WTC11 (cell line): ENCODE measurements around the gene MUC3A. TPM values are rescaled to one million over a fixed set of nuclear protein-coding genes. Genes with fewer than 3 reads are reported as not detected.

ENCODE experiments used
- ATAC-seq: fragments of 200-7000 bp; cut with Tn5 transposase; 2 replicates; pipeline ENCODE4 v1.10.0; 2021; ENCODE audit warnings: mild to moderate bottlenecking, moderate library complexity
- CTCF ChIA-PET: fragments of 300-600 bp; sonication (Branson Sonifier 250); formaldehyde crosslinking; loops from one replicate; lab custom pipeline; 2021; ENCODE audit warnings: antibody characterized with exemption; lab: Charles Lee
- POLR2A ChIA-PET: fragments of 350-600 bp; sonication (Branson Sonifier 250); formaldehyde crosslinking; loops from one replicate; lab custom pipeline; 2021; ENCODE audit warnings: antibody characterized with exemption; lab: Charles Lee
- DNase-seq: peaks from one replicate; pipeline ENCODE4 v3.0.0; 2021; ENCODE audit warnings: low spot score
- H3K27ac Mint-ChIP-seq: 2 replicates; pipeline ENCODE4 v1.8.0; 2021; ENCODE audit warnings: mixed read lengths
- H3K27me3 Mint-ChIP-seq: 2 replicates; pipeline ENCODE4 v1.8.0; 2021; ENCODE audit warnings: low read depth, mild to moderate bottlenecking, moderate library complexity, mixed read lengths
- H3K36me3 Mint-ChIP-seq: 2 replicates; pipeline ENCODE4 v1.8.0; 2021; ENCODE audit warnings: mixed read lengths
- H3K4me1 Mint-ChIP-seq: 2 replicates; pipeline ENCODE4 v1.8.0; 2022; ENCODE audit warnings: mixed read lengths
- H3K4me3 Mint-ChIP-seq: 2 replicates; pipeline ENCODE4 v1.8.0; 2021; ENCODE audit warnings: mild to moderate bottlenecking, moderate library complexity, mixed read lengths
- H3K9me3 Mint-ChIP-seq: 2 replicates; pipeline ENCODE4 v1.8.0; 2021; ENCODE audit warnings: mixed read lengths
- ARID4B ChIP-seq: sonication (generic); formaldehyde crosslinking; IDR thresholded peaks from 2 replicates; pipeline ENCODE4 v1.8.0; 2023; ENCODE audit warnings: missing genetic modification reagents, mild to moderate bottlenecking, borderline replicate concordance
- ATF2 ChIP-seq: sonication (generic); formaldehyde crosslinking; IDR thresholded peaks from 2 replicates; pipeline ENCODE4 v1.8.1; 2022; ENCODE audit warnings: low read depth, missing genetic modification reagents, borderline replicate concordance
- EMX1 ChIP-seq: fragments of 250-450 bp; sonication (Bioruptor Pico); IDR thresholded peaks from 2 replicates; pipeline ENCODE4 v1.8.0; 2021; ENCODE audit warnings: mild to moderate bottlenecking
- FOXP4 ChIP-seq: sonication (generic); formaldehyde crosslinking; IDR thresholded peaks from 2 replicates; pipeline ENCODE4 v1.8.0; 2022; ENCODE audit warnings: mild to moderate bottlenecking, missing genetic modification reagents
- GTF2I ChIP-seq: fragments of 250-450 bp; sonication (Bioruptor Pico); conservative IDR thresholded peaks from 2 replicates; pipeline ENCODE4 v1.4.0; 2021; ENCODE audit warnings: mild to moderate bottlenecking
- HMGA2 ChIP-seq: fragments of 250-450 bp; sonication (Bioruptor Pico); IDR thresholded peaks from 2 replicates; pipeline ENCODE4 v1.4.0; 2021; ENCODE audit warnings: mild to moderate bottlenecking, moderate library complexity
- IRF1 ChIP-seq: sonication (generic); formaldehyde crosslinking; IDR thresholded peaks from 2 replicates; pipeline ENCODE4 v1.8.0; 2023; ENCODE audit warnings: missing genetic modification reagents
- IRF2 ChIP-seq: sonication (generic); formaldehyde crosslinking; IDR thresholded peaks from 2 replicates; pipeline ENCODE4 v1.8.0; 2022; ENCODE audit warnings: low read depth, missing genetic modification reagents, borderline replicate concordance
- JUN ChIP-seq: sonication (generic); formaldehyde crosslinking; IDR thresholded peaks from 2 replicates; pipeline ENCODE4 v1.8.0; 2023; ENCODE audit warnings: mild to moderate bottlenecking, missing genetic modification reagents
- KAT7 ChIP-seq: sonication (generic); formaldehyde crosslinking; IDR thresholded peaks from 2 replicates; pipeline ENCODE4 v1.8.1; 2023; ENCODE audit warnings: missing genetic modification reagents, mild to moderate bottlenecking, borderline replicate concordance
- MXD4 ChIP-seq: fragments of 250-450 bp; sonication (Bioruptor Pico); IDR thresholded peaks from 2 replicates; pipeline ENCODE4 v1.8.0; 2021; ENCODE audit warnings: mild to moderate bottlenecking, moderate library complexity, borderline replicate concordance
- RORB ChIP-seq: fragments of 250-450 bp; sonication (Bioruptor Pico); IDR thresholded peaks from 2 replicates; pipeline ENCODE4 v1.9.0; 2021; ENCODE audit warnings: mild to moderate bottlenecking
- TEAD1 ChIP-seq: sonication (generic); formaldehyde crosslinking; IDR thresholded peaks from 2 replicates; pipeline ENCODE4 v1.8.0; 2022; ENCODE audit warnings: mild to moderate bottlenecking, missing genetic modification reagents
- ZNF219 ChIP-seq: sonication (generic); formaldehyde crosslinking; IDR thresholded peaks from 2 replicates; pipeline ENCODE4 v1.8.0; 2023; ENCODE audit warnings: missing genetic modification reagents, mild to moderate bottlenecking, borderline replicate concordance
- ZNF263 ChIP-seq: sonication (generic); formaldehyde crosslinking; IDR thresholded peaks from 2 replicates; pipeline ENCODE4 v1.8.1; 2022; ENCODE audit warnings: low read depth, mild to moderate bottlenecking, moderate library complexity, missing genetic modification reagents
- ZNF671 ChIP-seq: fragments of 250-450 bp; sonication (Bioruptor Pico); IDR thresholded peaks from 2 replicates; pipeline ENCODE4 v1.8.0; 2021; ENCODE audit warnings: mild to moderate bottlenecking
- total RNA-seq: library from RNA; stranded (reverse); gene quantifications from 3 replicates; pipeline ENCODE4 v1.2.3, GENCODE V29; 2021
- TF ChIP-seq, protein P1 (sequence below): fragments of 250-450 bp; sonication (Bioruptor Pico); conservative IDR thresholded peaks from 2 replicates; pipeline ENCODE4 v1.9.0; 2021; ENCODE audit warnings: mild to moderate bottlenecking
- TF ChIP-seq, protein P2 (sequence below): sonication (generic); formaldehyde crosslinking; IDR thresholded peaks from 2 replicates; pipeline ENCODE4 v1.8.1; 2023; ENCODE audit warnings: mild to moderate bottlenecking, missing genetic modification reagents

MUC3A gene
- total RNA-seq, 1 experiment from 2014 or later: 50.6 TPM

DNA sequence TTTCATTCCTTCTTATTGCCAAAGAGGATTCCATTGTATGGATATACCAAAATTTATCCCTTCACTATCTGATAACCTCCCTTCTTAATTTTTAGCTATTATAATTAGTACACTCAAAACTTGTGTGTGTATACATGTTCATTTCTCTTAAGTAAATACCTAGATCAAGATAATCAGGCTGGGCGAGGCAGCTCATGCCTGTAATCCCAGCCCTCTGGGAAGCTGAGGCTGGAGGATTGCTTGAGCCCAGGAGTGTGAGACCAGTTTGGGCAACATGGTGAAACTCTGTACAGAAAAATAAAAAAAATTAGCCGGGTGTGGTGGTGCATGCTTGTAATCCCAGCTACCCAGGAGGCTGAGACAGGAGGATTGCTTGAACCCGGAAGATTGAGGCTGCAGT, 37.9 kb upstream of the MUC3A start (continued):
- no peak for TF ChIP-seq JUN (CRISPR knock-in tag)
- no peak for TF ChIP-seq IRF2 (CRISPR knock-in tag)

DNA sequence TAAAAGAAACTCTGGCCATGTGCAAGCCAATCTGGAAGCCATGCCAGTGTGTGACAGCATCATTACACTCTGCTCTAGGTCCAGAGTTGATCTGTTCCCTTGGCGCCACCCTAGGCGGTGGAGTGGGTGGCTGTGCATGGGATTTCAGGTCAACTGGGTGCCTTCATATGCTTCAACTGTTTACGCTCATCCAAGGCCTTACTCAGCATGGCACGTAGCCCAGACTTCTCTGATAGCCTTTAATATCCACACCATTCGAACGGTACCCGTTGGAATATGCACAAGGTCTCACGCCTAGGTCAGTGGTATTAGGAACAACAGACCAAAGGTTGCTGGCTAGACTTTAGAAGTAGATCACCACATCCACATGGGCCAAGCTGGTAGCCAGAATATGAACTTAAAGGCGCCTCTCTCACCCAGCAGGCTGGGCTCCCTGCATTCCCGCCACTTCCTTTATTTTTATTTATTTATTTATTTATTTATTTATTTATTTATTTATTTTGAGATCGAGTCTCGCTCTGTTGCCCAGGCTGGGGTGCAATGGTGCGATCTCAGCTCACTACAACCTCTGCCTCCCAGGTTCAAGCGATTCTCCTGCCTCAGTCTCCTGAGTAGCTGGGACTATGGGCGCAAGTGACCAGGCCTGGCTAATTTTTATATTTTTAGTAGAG, 35.0 kb upstream of the MUC3A start:
- Mint-ChIP-seq H3K27ac (no peak overlapping the region), H3K4me3 (no peak overlapping the region), H3K27me3 (no peaks in the 10 kb centered on the region; the same call in 1 of the 2 replicates), H3K9me3 (no peaks in the 10 kb centered on the region), H3K4me1 (peaks cover 20% of the 10 kb centered on the region), H3K36me3 (no peaks in the 10 kb centered on the region)
- DNase-seq: no peak
- TF ChIP-seq ARID4B (CRISPR knock-in tag) (no peak), HMGA2 (CRISPR knock-in tag) (no peak), KAT7 (CRISPR knock-in tag) (no peak), ZNF671 (no peak), ATF2 (CRISPR knock-in tag) (no peak), GTF2I (no peak)
- TF ChIP-seq, protein P1, sequence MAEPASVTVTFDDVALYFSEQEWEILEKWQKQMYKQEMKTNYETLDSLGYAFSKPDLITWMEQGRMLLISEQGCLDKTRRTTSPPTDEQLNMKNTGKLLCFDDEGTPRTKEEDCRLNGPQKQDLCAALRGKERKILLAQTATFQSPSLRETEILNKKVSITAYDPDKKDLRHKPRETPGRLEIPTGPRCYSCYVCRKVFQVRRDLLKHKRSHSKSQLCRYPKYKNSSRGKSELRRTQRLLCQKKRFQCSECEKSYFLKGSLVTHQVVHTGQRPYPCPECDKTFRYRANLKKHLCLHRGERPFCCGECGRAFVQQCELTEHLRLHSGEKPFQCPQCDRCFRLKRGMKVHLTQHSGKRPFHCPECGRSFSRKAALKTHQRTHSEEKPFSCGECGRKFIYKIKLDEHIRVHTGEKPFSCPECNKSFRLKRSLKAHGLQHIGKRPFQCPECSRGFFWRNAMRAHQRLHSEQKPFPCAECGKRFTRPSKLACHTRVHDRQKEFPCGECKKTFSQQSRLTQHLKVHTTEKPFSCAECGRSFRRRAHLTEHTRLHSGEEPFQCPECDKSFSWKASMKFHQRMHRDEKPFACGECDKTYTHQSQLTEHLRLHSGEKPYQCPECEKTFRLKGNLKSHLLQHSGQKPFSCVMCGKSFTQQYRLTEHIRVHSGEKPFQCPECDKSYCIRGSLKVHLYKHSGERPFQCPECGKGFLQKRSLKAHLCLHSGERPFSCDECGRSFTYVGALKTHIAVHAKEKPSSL: no peak
- CTCF ChIA-PET: no interaction called here
- POLR2A ChIA-PET: no interaction called here
- ATAC-seq: no peak

GRCh38 chr7:100914879-100915447, 34.4 kb upstream of the MUC3A start:
- DNase-seq (no peak), ATAC-seq (no peak)
- Mint-ChIP-seq H3K36me3 (no peaks in the 10 kb centered on the region), H3K4me1 (peaks cover 27% of the 10 kb centered on the region), H3K9me3 (peaks cover 4% of the 10 kb centered on the region; the same call in 1 of the 2 replicates), H3K27ac (no peak overlapping the region; the same call in 1 of the 2 replicates), H3K27me3 (no peaks in the 10 kb centered on the region; the same call in 1 of the 2 replicates), H3K4me3 (no peak overlapping the region)
- POLR2A ChIA-PET: no interaction called here
- CTCF ChIA-PET: no interaction called here
- TF ChIP-seq FOXP4 (CRISPR knock-in tag) (no peak), EMX1 (no peak), IRF2 (CRISPR knock-in tag) (no peak), IRF1 (CRISPR knock-in tag) (no peak), TEAD1 (CRISPR knock-in tag) (no peak), MXD4 (CRISPR knock-in tag) (no peak), RORB (CRISPR knock-in tag) (no peak), ZNF219 (CRISPR knock-in tag) (no peak), ZNF263 (no peak)
- TF ChIP-seq, protein P2, sequence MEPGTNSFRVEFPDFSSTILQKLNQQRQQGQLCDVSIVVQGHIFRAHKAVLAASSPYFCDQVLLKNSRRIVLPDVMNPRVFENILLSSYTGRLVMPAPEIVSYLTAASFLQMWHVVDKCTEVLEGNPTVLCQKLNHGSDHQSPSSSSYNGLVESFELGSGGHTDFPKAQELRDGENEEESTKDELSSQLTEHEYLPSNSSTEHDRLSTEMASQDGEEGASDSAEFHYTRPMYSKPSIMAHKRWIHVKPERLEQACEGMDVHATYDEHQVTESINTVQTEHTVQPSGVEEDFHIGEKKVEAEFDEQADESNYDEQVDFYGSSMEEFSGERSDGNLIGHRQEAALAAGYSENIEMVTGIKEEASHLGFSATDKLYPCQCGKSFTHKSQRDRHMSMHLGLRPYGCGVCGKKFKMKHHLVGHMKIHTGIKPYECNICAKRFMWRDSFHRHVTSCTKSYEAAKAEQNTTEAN: no peak
